ENCODE measurements around the gene TRIM44.
"Not testable (repeated sequence)": the region's sequence is repeated elsewhere in the genome, so short reads cannot be mapped to it uniquely, and the experiment has no call there.

The TRIM44 gene

GRCh38 chr11:35711173-35711910 lies 48.8 kb downstream of the TRIM44 start:
- DNase-seq (ENCODE audit: low read depth) = no peak
- H3K4me3 ChIP-seq (ENCODE audit: low read depth, low read length) = no peak overlapping the region

- no peak for DNase-seq (ENCODE audit: low read depth)
These were observed 49.3 kb downstream of the TRIM44 start for GRCh38 chr11:35711924-35712323.

GRCh38 chr11:35712533-35712932 lies 50.0 kb downstream of the TRIM44 start:
- H3K4me3 ChIP-seq (ENCODE audit: low read depth, low read length) = no peak overlapping the region
- no peak for DNase-seq (ENCODE audit: low read depth)

More at GRCh38 chr11:35711924-35712323, 49.3 kb downstream of the TRIM44 start:
- H3K4me3 ChIP-seq (ENCODE audit: low read depth, low read length) = no peak overlapping the region

GRCh38 chr11:35714882-35715627 lies 52.5 kb downstream of the TRIM44 start:
- H3K4me3 ChIP-seq (ENCODE audit: low read depth, low read length) = no peak overlapping the region
- peak; percentile 50 for DNase-seq (ENCODE audit: low read depth)

GRCh38 chr11:35715677-35716076 lies 53.1 kb downstream of the TRIM44 start:
- DNase-seq (ENCODE audit: low read depth); H3K4me3 ChIP-seq (ENCODE audit: low read depth, low read length): not testable (repeated sequence)

- no peak overlapping the region for H3K4me3 ChIP-seq (ENCODE audit: low read depth, low read length)
- DNase-seq (ENCODE audit: low read depth) = no peak
These were observed 54.5 kb downstream of the TRIM44 start for GRCh38 chr11:35717043-35717442.

- no peak overlapping the region for H3K4me3 ChIP-seq (ENCODE audit: low read depth, low read length)
- DNase-seq (ENCODE audit: low read depth) = no peak
These were observed 54.9 kb downstream of the TRIM44 start for GRCh38 chr11:35717520-35717919.

GRCh38 chr11:35721651-35722282 lies 59.2 kb downstream of the TRIM44 start:
- no peak for DNase-seq (ENCODE audit: low read depth)
- H3K4me3 ChIP-seq (ENCODE audit: low read depth, low read length) = no peak overlapping the region

GRCh38 chr11:35722641-35723040 lies 60.1 kb downstream of the TRIM44 start:
- DNase-seq (ENCODE audit: low read depth) = no peak

GRCh38 chr11:35723493-35723892 lies 60.9 kb downstream of the TRIM44 start:
- DNase-seq (ENCODE audit: low read depth) = no peak
- no peak overlapping the region for H3K4me3 ChIP-seq (ENCODE audit: low read depth, low read length)

More at GRCh38 chr11:35722641-35723040, 60.1 kb downstream of the TRIM44 start:
- no peak overlapping the region for H3K4me3 ChIP-seq (ENCODE audit: low read depth, low read length)

GRCh38 chr11:35723913-35724312 lies 61.3 kb downstream of the TRIM44 start:
- H3K4me3 ChIP-seq (ENCODE audit: low read depth, low read length) = no peak overlapping the region
- no peak for DNase-seq (ENCODE audit: low read depth)

GRCh38 chr11:35725885-35726284 lies 63.3 kb downstream of the TRIM44 start:
- peak; percentile 39 for DNase-seq (ENCODE audit: low read depth)
- no peak overlapping the region for H3K4me3 ChIP-seq (ENCODE audit: low read depth, low read length)

- no peak overlapping the region for H3K4me3 ChIP-seq (ENCODE audit: low read depth, low read length)
- no peak for DNase-seq (ENCODE audit: low read depth)
These were observed 64.6 kb downstream of the TRIM44 start for GRCh38 chr11:35727140-35727539.

- DNase-seq (ENCODE audit: low read depth) = no peak
These were observed 67.7 kb downstream of the TRIM44 start for GRCh38 chr11:35730254-35730653.

GRCh38 chr11:35734669-35735410 lies 72.3 kb downstream of the TRIM44 start:
- H3K4me3 ChIP-seq (ENCODE audit: low read depth, low read length) = no peak overlapping the region
- DNase-seq (ENCODE audit: low read depth) = no peak

More at GRCh38 chr11:35730254-35730653, 67.7 kb downstream of the TRIM44 start:
- H3K4me3 ChIP-seq (ENCODE audit: low read depth, low read length) = no peak overlapping the region

- H3K4me3 ChIP-seq (ENCODE audit: low read depth, low read length) = no peak overlapping the region
- DNase-seq (ENCODE audit: low read depth) = no peak
These were observed 72.8 kb downstream of the TRIM44 start for GRCh38 chr11:35735411-35735810.

GRCh38 chr11:35735903-35736302 lies 73.3 kb downstream of the TRIM44 start:
- DNase-seq (ENCODE audit: low read depth) = no peak
- no peak overlapping the region for H3K4me3 ChIP-seq (ENCODE audit: low read depth, low read length)

GRCh38 chr11:35736952-35737351 lies 74.4 kb downstream of the TRIM44 start:
- H3K4me3 ChIP-seq (ENCODE audit: low read depth, low read length) = no peak overlapping the region

GRCh38 chr11:35740061-35740799 lies 77.7 kb downstream of the TRIM44 start:
- no peak for DNase-seq (ENCODE audit: low read depth)

More at GRCh38 chr11:35736952-35737351, 74.4 kb downstream of the TRIM44 start:
- no peak for DNase-seq (ENCODE audit: low read depth)

More at GRCh38 chr11:35740061-35740799, 77.7 kb downstream of the TRIM44 start:
- H3K4me3 ChIP-seq (ENCODE audit: low read depth, low read length) = no peak overlapping the region

All from skeletal muscle cell (primary cell).